ENCODE measurements around the gene STOX1. TPM values are rescaled to one million over a fixed set of nuclear protein-coding genes. Genes with fewer than 3 reads are reported as not detected.

Gene STOX1
- total RNA-seq, 1 experiment from 2014 or later, result 5.8 TPM

DNA sequence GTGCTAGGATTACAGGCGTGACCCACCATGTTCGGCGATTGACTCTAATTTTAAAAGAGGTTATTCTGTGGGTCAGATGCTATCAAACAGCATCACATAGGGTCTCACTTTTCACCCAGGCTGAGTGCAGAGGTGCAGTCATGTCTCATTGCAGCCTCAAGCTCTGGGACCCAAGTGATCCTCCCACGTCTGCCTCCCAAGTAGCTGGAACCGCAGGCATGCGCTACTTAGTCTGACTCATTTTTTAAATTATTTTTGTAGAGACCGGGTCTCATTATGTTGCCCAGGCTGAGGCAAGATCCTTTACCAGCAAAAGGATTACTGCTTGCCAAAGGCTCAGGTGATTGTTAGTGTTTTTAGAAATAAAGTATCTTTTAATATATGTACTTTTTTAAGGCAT, 42.9 kb upstream of the STOX1 start:
- ChIA-PET CTCF (no interaction called here), POLR2A (no interaction called here)
- BruUV-seq (replicated peaks), result no TSS peak
- H3K27ac ChIP-seq (ENCODE audit: low read length), result no peak overlapping the region
- no peaks in the 10 kb centered on the region for H3K27me3 ChIP-seq (ENCODE audit: control insufficient read depth, insufficient read depth, low read length)
- in situ Hi-C loops (cut with HindIII; ENCODE audit: low pct_unique_long_range_greater_than_20kb, low sequenced_read_pairs), result no loop called here
- H3K4me1 ChIP-seq (ENCODE audit: control insufficient read depth, insufficient read depth, low read length), result no peaks in the 10 kb centered on the region
- TF ChIP-seq TCF7L2 (IDR thresholded peaks at IDR 0.05; ENCODE audit: low read depth, low read length) (no peak), POLR2AphosphoS5 (IDR thresholded peaks at IDR 0.05; ENCODE audit: low read depth, low read length) (no peak)
- TF ChIP-seq, protein P1, sequence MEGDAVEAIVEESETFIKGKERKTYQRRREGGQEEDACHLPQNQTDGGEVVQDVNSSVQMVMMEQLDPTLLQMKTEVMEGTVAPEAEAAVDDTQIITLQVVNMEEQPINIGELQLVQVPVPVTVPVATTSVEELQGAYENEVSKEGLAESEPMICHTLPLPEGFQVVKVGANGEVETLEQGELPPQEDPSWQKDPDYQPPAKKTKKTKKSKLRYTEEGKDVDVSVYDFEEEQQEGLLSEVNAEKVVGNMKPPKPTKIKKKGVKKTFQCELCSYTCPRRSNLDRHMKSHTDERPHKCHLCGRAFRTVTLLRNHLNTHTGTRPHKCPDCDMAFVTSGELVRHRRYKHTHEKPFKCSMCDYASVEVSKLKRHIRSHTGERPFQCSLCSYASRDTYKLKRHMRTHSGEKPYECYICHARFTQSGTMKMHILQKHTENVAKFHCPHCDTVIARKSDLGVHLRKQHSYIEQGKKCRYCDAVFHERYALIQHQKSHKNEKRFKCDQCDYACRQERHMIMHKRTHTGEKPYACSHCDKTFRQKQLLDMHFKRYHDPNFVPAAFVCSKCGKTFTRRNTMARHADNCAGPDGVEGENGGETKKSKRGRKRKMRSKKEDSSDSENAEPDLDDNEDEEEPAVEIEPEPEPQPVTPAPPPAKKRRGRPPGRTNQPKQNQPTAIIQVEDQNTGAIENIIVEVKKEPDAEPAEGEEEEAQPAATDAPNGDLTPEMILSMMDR (IDR thresholded peaks at IDR 0.05), result no peak
- no peak overlapping the region for H3K4me3 ChIP-seq (ENCODE audit: low read depth in 2 of 2, low read length in 2 of 2)
- intact Hi-C loops (cut with micrococcal nuclease; ENCODE audit: unreplicated experiment), result no loop called here
- H3K9me3 ChIP-seq (ENCODE audit: control insufficient read depth, insufficient read depth, low read depth, low read length), result no peaks in the 10 kb centered on the region
- DNase-seq (ENCODE audit: low read depth, low spot score) (no peak), ATAC-seq (0 out of 2 replicates have a peak, but pooled peaks have one; percentile 45)
- H3K36me3 ChIP-seq (ENCODE audit: control insufficient read depth, insufficient read depth, low read length), result peaks cover 37% of the 10 kb centered on the region

DNA sequence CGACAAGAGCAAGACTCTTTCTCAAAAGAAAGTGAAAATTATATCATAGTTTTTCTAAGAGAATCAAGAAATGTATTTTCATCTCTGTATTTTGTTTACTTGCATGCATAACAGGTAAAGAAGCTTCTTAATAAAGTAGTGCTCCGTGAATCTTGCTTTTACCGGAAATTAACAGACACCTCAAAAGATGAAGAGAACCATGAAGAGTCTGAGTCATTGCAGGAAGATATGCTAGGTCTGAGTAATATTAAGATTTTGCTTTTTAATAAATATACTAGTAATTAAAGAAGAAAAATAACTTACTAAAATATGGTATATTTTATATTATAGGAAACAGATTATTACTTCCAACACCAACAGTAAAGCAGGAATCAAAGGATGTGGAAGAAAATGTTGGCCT, 39.5 kb upstream of the STOX1 start:
- H3K36me3 ChIP-seq (ENCODE audit: control insufficient read depth, insufficient read depth, low read length), result peaks cover 45% of the 10 kb centered on the region
- BruUV-seq (replicated peaks), result no TSS peak
- in situ Hi-C loops (cut with HindIII; ENCODE audit: low pct_unique_long_range_greater_than_20kb, low sequenced_read_pairs), result no loop called here

More for the DNA sequence above, 39.5 kb upstream of the STOX1 start:
- Histone ChIP-seq H3K27ac (ENCODE audit: low read length) (no peak overlapping the region), H3K27me3 (ENCODE audit: control insufficient read depth, insufficient read depth, low read length) (no peaks in the 10 kb centered on the region), H3K4me3 (ENCODE audit: low read depth in 2 of 2, low read length in 2 of 2) (no peak overlapping the region), H3K9me3 (ENCODE audit: control insufficient read depth, insufficient read depth, low read depth, low read length) (no peaks in the 10 kb centered on the region), H3K4me1 (ENCODE audit: control insufficient read depth, insufficient read depth, low read length) (no peaks in the 10 kb centered on the region)
- DNase-seq (ENCODE audit: low read depth, low spot score), result no peak
- ChIA-PET POLR2A (interaction anchor here (0.7 kb wide), 1 partner anchor 66 kb away, joined by 4 read pairs; no protein-coding TSS in a partner anchor), CTCF (no interaction called here)
- ATAC-seq, result no peak
- TF ChIP-seq SIN3A (IDR thresholded peaks at IDR 0.05; ENCODE audit: borderline replicate concordance, insufficient read depth, low read depth, low read length), result no peak
- TF ChIP-seq TCF7L2 (IDR thresholded peaks at IDR 0.05; ENCODE audit: low read depth, low read length), result no peak
- TF ChIP-seq, protein P2, sequence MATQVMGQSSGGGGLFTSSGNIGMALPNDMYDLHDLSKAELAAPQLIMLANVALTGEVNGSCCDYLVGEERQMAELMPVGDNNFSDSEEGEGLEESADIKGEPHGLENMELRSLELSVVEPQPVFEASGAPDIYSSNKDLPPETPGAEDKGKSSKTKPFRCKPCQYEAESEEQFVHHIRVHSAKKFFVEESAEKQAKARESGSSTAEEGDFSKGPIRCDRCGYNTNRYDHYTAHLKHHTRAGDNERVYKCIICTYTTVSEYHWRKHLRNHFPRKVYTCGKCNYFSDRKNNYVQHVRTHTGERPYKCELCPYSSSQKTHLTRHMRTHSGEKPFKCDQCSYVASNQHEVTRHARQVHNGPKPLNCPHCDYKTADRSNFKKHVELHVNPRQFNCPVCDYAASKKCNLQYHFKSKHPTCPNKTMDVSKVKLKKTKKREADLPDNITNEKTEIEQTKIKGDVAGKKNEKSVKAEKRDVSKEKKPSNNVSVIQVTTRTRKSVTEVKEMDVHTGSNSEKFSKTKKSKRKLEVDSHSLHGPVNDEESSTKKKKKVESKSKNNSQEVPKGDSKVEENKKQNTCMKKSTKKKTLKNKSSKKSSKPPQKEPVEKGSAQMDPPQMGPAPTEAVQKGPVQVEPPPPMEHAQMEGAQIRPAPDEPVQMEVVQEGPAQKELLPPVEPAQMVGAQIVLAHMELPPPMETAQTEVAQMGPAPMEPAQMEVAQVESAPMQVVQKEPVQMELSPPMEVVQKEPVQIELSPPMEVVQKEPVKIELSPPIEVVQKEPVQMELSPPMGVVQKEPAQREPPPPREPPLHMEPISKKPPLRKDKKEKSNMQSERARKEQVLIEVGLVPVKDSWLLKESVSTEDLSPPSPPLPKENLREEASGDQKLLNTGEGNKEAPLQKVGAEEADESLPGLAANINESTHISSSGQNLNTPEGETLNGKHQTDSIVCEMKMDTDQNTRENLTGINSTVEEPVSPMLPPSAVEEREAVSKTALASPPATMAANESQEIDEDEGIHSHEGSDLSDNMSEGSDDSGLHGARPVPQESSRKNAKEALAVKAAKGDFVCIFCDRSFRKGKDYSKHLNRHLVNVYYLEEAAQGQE (IDR thresholded peaks at IDR 0.05; ENCODE audit: insufficient read depth in 1 of 2, low read depth in 2 of 2, low read length in 1 of 2), result no peak
- no peak for TF ChIP-seq POLR2AphosphoS5 (IDR thresholded peaks at IDR 0.05; ENCODE audit: low read depth, low read length)
- TF ChIP-seq, protein P1 (IDR thresholded peaks at IDR 0.05), result no peak
- intact Hi-C loops (cut with micrococcal nuclease; ENCODE audit: unreplicated experiment), result no loop called here
